Pons (tissue), 1 donor: ENCODE data around the gene PAGE2.
"Not testable (repeated sequence)": the region's sequence is repeated elsewhere in the genome, so short reads cannot be mapped to it uniquely, and the experiment has no call there.

Experiments used
- DNase-seq: peaks from one replicate; pipeline ENCODE4 v3.0.0-alpha.2; 2016; ENCODE audit warnings: low spot score

The PAGE2 gene

GRCh38 chrX:55088795-55089489 lies at the start of gene PAGE2:
Gene PAGE2, plus strand, starts transcription at chrX:55089018. Its CDS starts 1,003 bp downstream, at chrX:55090021.
- DNase-seq = no peak

- no peak for DNase-seq
These were observed 49.3 kb upstream of the PAGE2 start for GRCh38 chrX:55039471-55039870.

GRCh38 chrX:55041514-55041913 lies 47.3 kb upstream of the PAGE2 start:
- no peak for DNase-seq

GRCh38 chrX:55050599-55050998 lies 38.2 kb upstream of the PAGE2 start:
- not testable (repeated sequence) for DNase-seq

GRCh38 chrX:55056820-55057674 lies 31.8 kb upstream of the PAGE2 start:
- DNase-seq = peak; percentile 33

- peak; percentile 53 for DNase-seq
These were observed 31.1 kb upstream of the PAGE2 start for GRCh38 chrX:55057675-55058249.

- DNase-seq = not testable (repeated sequence)
These were observed 21.6 kb upstream of the PAGE2 start for GRCh38 chrX:55067180-55067579.

- DNase-seq = no peak
These were observed 16.5 kb upstream of the PAGE2 start for GRCh38 chrX:55072286-55072685.

- DNase-seq = no peak
These were observed 13.9 kb upstream of the PAGE2 start, which contains the start of gene PAGE2B for GRCh38 chrX:55074851-55075467. Gene PAGE2B, plus strand, starts transcription at chrX:55075030. Its CDS starts 1,012 bp downstream, at chrX:55076042.

GRCh38 chrX:55098691-55099090 lies 9.9 kb downstream of the PAGE2 start:
- DNase-seq = no peak

- no peak for DNase-seq
These were observed 10.3 kb downstream of the PAGE2 start for GRCh38 chrX:55099162-55099561.

GRCh38 chrX:55102754-55103153 lies 13.9 kb downstream of the PAGE2 start:
- DNase-seq = no peak

GRCh38 chrX:55107262-55107661 lies 18.4 kb downstream of the PAGE2 start:
- no peak for DNase-seq

GRCh38 chrX:55107911-55108310 lies 19.1 kb downstream of the PAGE2 start:
- no peak for DNase-seq

- DNase-seq = no peak
These were observed 20.5 kb downstream of the PAGE2 start for GRCh38 chrX:55109306-55109705.

GRCh38 chrX:55111578-55112254 lies 22.9 kb downstream of the PAGE2 start:
- DNase-seq = no peak

- not testable (repeated sequence) for DNase-seq
These were observed 27.8 kb downstream of the PAGE2 start for GRCh38 chrX:55116589-55116988.

GRCh38 chrX:55118574-55118973 lies 29.8 kb downstream of the PAGE2 start:
- DNase-seq = no peak

GRCh38 chrX:55119271-55119670 lies 30.5 kb downstream of the PAGE2 start:
- DNase-seq = no peak

- no peak for DNase-seq
These were observed 30.9 kb downstream of the PAGE2 start for GRCh38 chrX:55119712-55120111.

GRCh38 chrX:55120761-55121358 lies 32.0 kb downstream of the PAGE2 start:
- DNase-seq = no peak
